HEK293 (cell line): ENCODE results near the gene ADI1.

Experiments
- CTCF ChIA-PET: fragments of 350-600 bp; formaldehyde crosslinking; extraction: SDS; loops from one replicate; lab custom pipeline; 2021; ENCODE audit warnings: antibody characterized with exemption; lab: Yijun Ruan, JAX
- POLR2A ChIA-PET: fragments of 300-600 bp; formaldehyde crosslinking; extraction: SDS; loops from one replicate; lab custom pipeline; 2020; ENCODE audit warnings: antibody characterized with exemption, inconsistent platforms; lab: Yijun Ruan, JAX
- H3K27ac ChIP-seq: fragments of 200-500 bp; sonication (Bioruptor generic); 2 replicates; pipeline ENCODE4 v1.5.1; 2014; ENCODE audit warnings: low read depth, low read length, control low read depth, inconsistent platforms; ENCODE audit errors: extremely low read depth
- H3K36me3 ChIP-seq, 2 experiments: fragments of 200-500 bp in 1 of 2; sonication (Bioruptor generic) in 1 of 2; 1 replicate in 1 of 2; 2 replicates in 1 of 2; pipeline ENCODE4 v1.5.1; 2014 to 2017; ENCODE audit warnings: inconsistent platforms in 2 of 2, low read length in 2 of 2; ENCODE audit not compliant: control insufficient read depth in 2 of 2, insufficient read depth in 1 of 2
- H3K4me1 ChIP-seq: fragments of 200-500 bp; sonication (Bioruptor generic); 2 replicates; pipeline ENCODE4 v1.5.1; 2014; ENCODE audit warnings: mild to moderate bottlenecking, low read length, inconsistent platforms; ENCODE audit not compliant: control insufficient read depth, insufficient read depth
- H3K4me3 ChIP-seq: 2 replicates; pipeline ENCODE4 v1.5.1; 2011; ENCODE audit warnings: low read depth, mild to moderate bottlenecking, control low read depth, low read length, moderate library complexity
- H3K9me3 ChIP-seq: fragments of 200-500 bp; sonication (Bioruptor generic); 2 replicates; pipeline ENCODE4 v1.5.1; 2014; ENCODE audit warnings: low read depth, low read length, inconsistent platforms; ENCODE audit not compliant: control insufficient read depth, insufficient read depth
- GFI1B ChIP-seq: fragments of 450-650 bp; formaldehyde crosslinking; IDR thresholded peaks from 2 replicates; pipeline ENCODE4 v1.5.1; 2016; ENCODE audit warnings: missing biosample characterization, missing genetic modification characterization
- SP3 ChIP-seq: fragments of 450-650 bp; formaldehyde crosslinking; IDR thresholded peaks from 2 replicates; pipeline ENCODE4 v1.5.1; 2016; ENCODE audit warnings: missing biosample characterization, missing genetic modification characterization
- YY1 ChIP-seq: fragments of 450-650 bp; formaldehyde crosslinking; IDR thresholded peaks from 2 replicates; pipeline ENCODE4 v1.5.1; 2018; ENCODE audit warnings: missing biosample characterization, missing genetic modification characterization
- ZNF157 ChIP-seq: fragments of 450-650 bp; formaldehyde crosslinking; IDR thresholded peaks from 2 replicates; pipeline ENCODE4 v1.5.1; 2016; ENCODE audit warnings: missing biosample characterization, missing genetic modification characterization
- ZNF169 ChIP-seq: fragments of 450-650 bp; formaldehyde crosslinking; IDR thresholded peaks from 2 replicates; pipeline ENCODE4 v1.5.1; 2016; ENCODE audit warnings: missing biosample characterization, missing genetic modification characterization
- ZNF391 ChIP-seq: fragments of 450-650 bp; formaldehyde crosslinking; IDR thresholded peaks from 2 replicates; pipeline ENCODE4 v1.5.1; 2016; ENCODE audit warnings: low read depth, missing biosample characterization, missing genetic modification characterization, borderline replicate concordance
- ZNF394 ChIP-seq: fragments of 450-650 bp; formaldehyde crosslinking; IDR thresholded peaks from 2 replicates; pipeline ENCODE4 v1.5.1; 2016; ENCODE audit warnings: missing biosample characterization, missing genetic modification characterization, mild to moderate bottlenecking, moderate library complexity, borderline replicate concordance
- ZNF596 ChIP-seq: fragments of 450-650 bp; IDR thresholded peaks from 2 replicates; pipeline ENCODE4 v1.5.0; 2018; ENCODE audit warnings: missing biosample characterization, mild to moderate bottlenecking, missing genetic modification characterization, moderate library complexity
- ZNF707 ChIP-seq: fragments of 450-650 bp; formaldehyde crosslinking; IDR thresholded peaks from 2 replicates; pipeline ENCODE4 v1.5.1; 2016; ENCODE audit warnings: missing biosample characterization, missing genetic modification characterization
- ZNF791 ChIP-seq: fragments of 450-650 bp; formaldehyde crosslinking; IDR thresholded peaks from 2 replicates; pipeline ENCODE4 v1.5.1; 2016; ENCODE audit warnings: missing biosample characterization, missing genetic modification characterization
- ZNF837 ChIP-seq: fragments of 450-650 bp; formaldehyde crosslinking; IDR thresholded peaks from 2 replicates; pipeline ENCODE4 v1.5.1; 2016; ENCODE audit warnings: missing biosample characterization, missing genetic modification characterization
- TF ChIP-seq, protein P1 (sequence below): fragments of 450-650 bp; formaldehyde crosslinking; IDR thresholded peaks from 2 replicates; pipeline ENCODE4 v1.5.1; 2017; ENCODE audit warnings: missing biosample characterization, missing genetic modification characterization
- TF ChIP-seq, protein P2 (sequence below): fragments of 450-650 bp; formaldehyde crosslinking; IDR thresholded peaks from 2 replicates; pipeline ENCODE4 v1.5.1; 2016; ENCODE audit warnings: missing biosample characterization, missing genetic modification characterization
- TF ChIP-seq, protein P3 (sequence below): fragments of 450-650 bp; formaldehyde crosslinking; IDR thresholded peaks from 2 replicates; pipeline ENCODE4 v1.5.1; 2016; ENCODE audit warnings: missing biosample characterization, missing genetic modification characterization
- TF ChIP-seq, protein P4 (sequence below): fragments of 450-650 bp; formaldehyde crosslinking; IDR thresholded peaks from 2 replicates; pipeline ENCODE4 v1.5.1; 2016; ENCODE audit warnings: missing biosample characterization, missing genetic modification characterization, borderline replicate concordance
- TF ChIP-seq, protein P5 (sequence below): fragments of 450-650 bp; formaldehyde crosslinking; IDR thresholded peaks from 2 replicates; pipeline ENCODE4 v1.5.1; 2016; ENCODE audit warnings: missing biosample characterization, missing genetic modification characterization

The ADI1 gene

DNA sequence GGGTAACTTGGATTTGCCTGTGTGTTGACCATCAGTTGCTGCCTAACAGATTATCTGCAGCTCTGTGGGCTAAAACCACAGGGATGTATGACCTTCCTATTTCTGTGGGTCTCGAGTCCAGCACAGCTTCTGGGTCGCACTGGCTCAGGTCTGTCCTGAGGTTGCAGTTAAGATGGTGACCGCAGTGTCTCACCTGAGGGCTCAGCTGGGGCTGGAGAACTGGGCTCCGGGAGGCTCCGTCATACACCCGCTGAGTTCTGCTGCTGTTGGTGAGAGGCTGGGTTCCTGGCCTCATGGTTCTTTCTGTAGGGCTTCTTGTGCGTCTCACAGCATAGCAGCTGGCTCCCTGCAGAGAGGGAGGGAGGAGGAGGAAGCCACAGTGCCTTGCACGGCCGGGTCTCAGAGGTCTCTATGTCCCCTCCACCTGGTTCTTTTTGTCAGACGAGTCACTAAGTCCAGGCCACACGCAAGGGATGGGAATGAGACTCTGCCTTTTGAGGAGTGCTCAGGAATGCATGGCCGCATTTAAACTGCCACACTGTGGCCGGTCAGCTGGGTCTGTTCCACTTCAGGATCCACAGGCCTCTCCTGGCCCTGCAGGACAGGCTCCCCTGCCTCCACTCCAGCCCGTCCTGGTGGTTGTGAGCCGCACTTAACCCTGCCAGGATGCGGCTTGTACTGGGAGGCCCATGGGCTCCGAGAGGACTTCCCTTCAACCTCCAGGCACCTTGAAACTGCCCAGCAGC lies 67.2 kb downstream of the ADI1 start:
- H3K4me1 ChIP-seq = no peaks in the 10 kb centered on the region
- POLR2A ChIA-PET = no interaction called here
- H3K36me3 ChIP-seq = peaks cover 2 to 75% of the 10 kb centered on the region in 2 experiments; a peak in 2 of 3 replicates
- H3K4me3 ChIP-seq = no peak overlapping the region
- CTCF ChIA-PET = interaction anchor here (1.6 kb wide), 1 partner anchor 28 kb away, joined by 5 read pairs; no protein-coding TSS in a partner anchor
- TF ChIP-seq, protein P1, sequence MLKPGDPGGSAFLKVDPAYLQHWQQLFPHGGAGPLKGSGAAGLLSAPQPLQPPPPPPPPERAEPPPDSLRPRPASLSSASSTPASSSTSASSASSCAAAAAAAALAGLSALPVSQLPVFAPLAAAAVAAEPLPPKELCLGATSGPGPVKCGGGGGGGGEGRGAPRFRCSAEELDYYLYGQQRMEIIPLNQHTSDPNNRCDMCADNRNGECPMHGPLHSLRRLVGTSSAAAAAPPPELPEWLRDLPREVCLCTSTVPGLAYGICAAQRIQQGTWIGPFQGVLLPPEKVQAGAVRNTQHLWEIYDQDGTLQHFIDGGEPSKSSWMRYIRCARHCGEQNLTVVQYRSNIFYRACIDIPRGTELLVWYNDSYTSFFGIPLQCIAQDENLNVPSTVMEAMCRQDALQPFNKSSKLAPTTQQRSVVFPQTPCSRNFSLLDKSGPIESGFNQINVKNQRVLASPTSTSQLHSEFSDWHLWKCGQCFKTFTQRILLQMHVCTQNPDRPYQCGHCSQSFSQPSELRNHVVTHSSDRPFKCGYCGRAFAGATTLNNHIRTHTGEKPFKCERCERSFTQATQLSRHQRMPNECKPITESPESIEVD (tag by site-specific recombination) = no peak
- no peak for TF ChIP-seq SP3 (tag by site-specific recombination)
- TF ChIP-seq ZNF169 (tag by site-specific recombination) = no peak
- TF ChIP-seq, protein P2, sequence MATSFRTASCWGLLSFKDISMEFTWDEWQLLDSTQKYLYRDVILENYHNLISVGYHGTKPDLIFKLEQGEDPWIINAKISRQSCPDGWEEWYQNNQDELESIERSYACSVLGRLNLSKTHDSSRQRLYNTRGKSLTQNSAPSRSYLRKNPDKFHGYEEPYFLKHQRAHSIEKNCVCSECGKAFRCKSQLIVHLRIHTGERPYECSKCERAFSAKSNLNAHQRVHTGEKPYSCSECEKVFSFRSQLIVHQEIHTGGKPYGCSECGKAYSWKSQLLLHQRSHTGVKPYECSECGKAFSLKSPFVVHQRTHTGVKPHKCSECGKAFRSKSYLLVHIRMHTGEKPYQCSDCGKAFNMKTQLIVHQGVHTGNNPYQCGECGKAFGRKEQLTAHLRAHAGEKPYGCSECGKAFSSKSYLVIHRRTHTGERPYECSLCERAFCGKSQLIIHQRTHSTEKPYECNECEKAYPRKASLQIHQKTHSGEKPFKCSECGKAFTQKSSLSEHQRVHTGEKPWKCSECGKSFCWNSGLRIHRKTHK (tag by site-specific recombination) = no peak
- TF ChIP-seq YY1 = no peak
- TF ChIP-seq, protein P3, sequence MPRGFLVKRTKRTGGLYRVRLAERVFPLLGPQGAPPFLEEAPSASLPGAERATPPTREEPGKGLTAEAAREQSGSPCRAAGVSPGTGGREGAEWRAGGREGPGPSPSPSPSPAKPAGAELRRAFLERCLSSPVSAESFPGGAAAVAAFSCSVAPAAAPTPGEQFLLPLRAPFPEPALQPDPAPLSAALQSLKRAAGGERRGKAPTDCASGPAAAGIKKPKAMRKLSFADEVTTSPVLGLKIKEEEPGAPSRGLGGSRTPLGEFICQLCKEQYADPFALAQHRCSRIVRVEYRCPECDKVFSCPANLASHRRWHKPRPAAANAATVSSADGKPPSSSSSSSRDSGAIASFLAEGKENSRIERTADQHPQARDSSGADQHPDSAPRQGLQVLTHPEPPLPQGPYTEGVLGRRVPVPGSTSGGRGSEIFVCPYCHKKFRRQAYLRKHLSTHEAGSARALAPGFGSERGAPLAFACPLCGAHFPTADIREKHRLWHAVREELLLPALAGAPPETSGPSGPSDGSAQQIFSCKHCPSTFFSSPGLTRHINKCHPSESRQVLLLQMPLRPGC = no peak
- TF ChIP-seq ZNF394 = no peak
- no peak for TF ChIP-seq ZNF791 (tag by site-specific recombination)
- no peak for TF ChIP-seq ZNF837 (tag by site-specific recombination)
- TF ChIP-seq, protein P4, sequence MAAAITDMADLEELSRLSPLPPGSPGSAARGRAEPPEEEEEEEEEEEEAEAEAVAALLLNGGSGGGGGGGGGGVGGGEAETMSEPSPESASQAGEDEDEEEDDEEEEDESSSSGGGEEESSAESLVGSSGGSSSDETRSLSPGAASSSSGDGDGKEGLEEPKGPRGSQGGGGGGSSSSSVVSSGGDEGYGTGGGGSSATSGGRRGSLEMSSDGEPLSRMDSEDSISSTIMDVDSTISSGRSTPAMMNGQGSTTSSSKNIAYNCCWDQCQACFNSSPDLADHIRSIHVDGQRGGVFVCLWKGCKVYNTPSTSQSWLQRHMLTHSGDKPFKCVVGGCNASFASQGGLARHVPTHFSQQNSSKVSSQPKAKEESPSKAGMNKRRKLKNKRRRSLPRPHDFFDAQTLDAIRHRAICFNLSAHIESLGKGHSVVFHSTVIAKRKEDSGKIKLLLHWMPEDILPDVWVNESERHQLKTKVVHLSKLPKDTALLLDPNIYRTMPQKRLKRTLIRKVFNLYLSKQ (tag by site-specific recombination) = no peak
- no peak for TF ChIP-seq ZNF596 (tag by site-specific recombination)
- no peak for TF ChIP-seq GFI1B (tag by site-specific recombination)
- TF ChIP-seq ZNF707 = no peak
- TF ChIP-seq, protein P5, sequence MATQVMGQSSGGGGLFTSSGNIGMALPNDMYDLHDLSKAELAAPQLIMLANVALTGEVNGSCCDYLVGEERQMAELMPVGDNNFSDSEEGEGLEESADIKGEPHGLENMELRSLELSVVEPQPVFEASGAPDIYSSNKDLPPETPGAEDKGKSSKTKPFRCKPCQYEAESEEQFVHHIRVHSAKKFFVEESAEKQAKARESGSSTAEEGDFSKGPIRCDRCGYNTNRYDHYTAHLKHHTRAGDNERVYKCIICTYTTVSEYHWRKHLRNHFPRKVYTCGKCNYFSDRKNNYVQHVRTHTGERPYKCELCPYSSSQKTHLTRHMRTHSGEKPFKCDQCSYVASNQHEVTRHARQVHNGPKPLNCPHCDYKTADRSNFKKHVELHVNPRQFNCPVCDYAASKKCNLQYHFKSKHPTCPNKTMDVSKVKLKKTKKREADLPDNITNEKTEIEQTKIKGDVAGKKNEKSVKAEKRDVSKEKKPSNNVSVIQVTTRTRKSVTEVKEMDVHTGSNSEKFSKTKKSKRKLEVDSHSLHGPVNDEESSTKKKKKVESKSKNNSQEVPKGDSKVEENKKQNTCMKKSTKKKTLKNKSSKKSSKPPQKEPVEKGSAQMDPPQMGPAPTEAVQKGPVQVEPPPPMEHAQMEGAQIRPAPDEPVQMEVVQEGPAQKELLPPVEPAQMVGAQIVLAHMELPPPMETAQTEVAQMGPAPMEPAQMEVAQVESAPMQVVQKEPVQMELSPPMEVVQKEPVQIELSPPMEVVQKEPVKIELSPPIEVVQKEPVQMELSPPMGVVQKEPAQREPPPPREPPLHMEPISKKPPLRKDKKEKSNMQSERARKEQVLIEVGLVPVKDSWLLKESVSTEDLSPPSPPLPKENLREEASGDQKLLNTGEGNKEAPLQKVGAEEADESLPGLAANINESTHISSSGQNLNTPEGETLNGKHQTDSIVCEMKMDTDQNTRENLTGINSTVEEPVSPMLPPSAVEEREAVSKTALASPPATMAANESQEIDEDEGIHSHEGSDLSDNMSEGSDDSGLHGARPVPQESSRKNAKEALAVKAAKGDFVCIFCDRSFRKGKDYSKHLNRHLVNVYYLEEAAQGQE (tag by site-specific recombination) = no peak
- TF ChIP-seq ZNF157 (tag by site-specific recombination) = no peak
- no peak for TF ChIP-seq ZNF391
- H3K27ac ChIP-seq = no peak overlapping the region
- H3K9me3 ChIP-seq = no peaks in the 10 kb centered on the region
